HUES6 (cell line): ENCODE data around the gene EYA3.

ENCODE experiments used
- H3K27ac ChIP-seq: 2 replicates; pipeline ENCODE4 v1.7.0; 2013; ENCODE audit warnings: low read depth, mild to moderate bottlenecking, low read length, inconsistent platforms
- H3K27me3 ChIP-seq: 2 replicates; pipeline ENCODE4 v1.6.1; 2013; ENCODE audit warnings: low read length; ENCODE audit not compliant: control insufficient read depth, insufficient read depth
- H3K36me3 ChIP-seq: 2 replicates; pipeline ENCODE4 v1.6.1; 2013; ENCODE audit warnings: low read length; ENCODE audit not compliant: control insufficient read depth, insufficient read depth
- H3K4me1 ChIP-seq: 2 replicates; pipeline ENCODE4 v1.6.1; 2013; ENCODE audit warnings: low read length; ENCODE audit not compliant: control insufficient read depth, insufficient read depth
- H3K4me3 ChIP-seq: 2 replicates; pipeline ENCODE4 v1.5.1; 2013; ENCODE audit warnings: low read depth, low read length
- H3K9ac ChIP-seq: one replicate; pipeline ENCODE4 v1.6.1; 2013; ENCODE audit warnings: mild to moderate bottlenecking, low read length
- H3K9me3 ChIP-seq: 2 replicates; pipeline ENCODE4 v1.6.1; 2013; ENCODE audit warnings: low read depth, low read length; ENCODE audit not compliant: control insufficient read depth, insufficient read depth

Gene EYA3

GRCh38 chr1:27967106-27967883, 121.1 kb downstream of the EYA3 start:
- H3K4me1 ChIP-seq, result no peaks in the 10 kb centered on the region
- H3K27ac ChIP-seq, result no peak overlapping the region
- H3K36me3 ChIP-seq, result peaks cover 62% of the 10 kb centered on the region

GRCh38 chr1:27966402-27967105, 121.9 kb downstream of the EYA3 start:
- H3K9me3 ChIP-seq, result no peaks in the 10 kb centered on the region
- H3K4me3 ChIP-seq, result no peak overlapping the region
- peaks cover under 1% of the 10 kb centered on the region; the same call in 1 of the 2 replicates for H3K4me1 ChIP-seq
- peaks cover 58% of the 10 kb centered on the region for H3K36me3 ChIP-seq
- H3K9ac ChIP-seq, result no peak overlapping the region
- no peaks in the 10 kb centered on the region for H3K27me3 ChIP-seq
- H3K27ac ChIP-seq, result no peak overlapping the region

More at GRCh38 chr1:27967106-27967883, 121.1 kb downstream of the EYA3 start:
- no peaks in the 10 kb centered on the region for H3K9me3 ChIP-seq
- no peak overlapping the region for H3K9ac ChIP-seq
- no peak overlapping the region for H3K4me3 ChIP-seq
- no peaks in the 10 kb centered on the region for H3K27me3 ChIP-seq

DNA sequence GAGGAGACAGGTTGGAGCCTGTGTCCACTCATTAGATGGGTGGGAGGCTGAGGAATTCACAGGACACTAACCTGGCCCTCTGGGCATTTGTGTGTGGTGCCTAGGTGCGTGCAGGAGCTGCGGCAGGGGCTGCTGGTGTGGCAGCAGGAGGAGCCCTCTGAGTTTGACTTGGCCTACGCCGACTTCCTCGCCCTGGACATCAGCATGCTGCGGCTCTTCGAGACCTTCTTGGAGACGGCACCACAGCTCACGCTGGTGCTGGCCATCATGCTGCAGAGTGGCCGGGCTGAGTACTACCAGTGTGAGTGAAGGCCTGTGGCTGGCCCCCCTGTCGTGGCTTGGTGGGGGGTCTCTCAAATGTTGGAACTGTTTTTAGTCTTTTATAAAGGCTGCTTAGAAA, 125.0 kb downstream of the EYA3 start:
- H3K4me3 ChIP-seq, result no peak overlapping the region
- H3K4me1 ChIP-seq, result peaks cover 14% of the 10 kb centered on the region
- no peaks in the 10 kb centered on the region for H3K27me3 ChIP-seq
- H3K9me3 ChIP-seq, result no peaks in the 10 kb centered on the region
- H3K36me3 ChIP-seq, result peaks cover 48% of the 10 kb centered on the region
- H3K27ac ChIP-seq, result no peak overlapping the region
- no peak overlapping the region for H3K9ac ChIP-seq

DNA sequence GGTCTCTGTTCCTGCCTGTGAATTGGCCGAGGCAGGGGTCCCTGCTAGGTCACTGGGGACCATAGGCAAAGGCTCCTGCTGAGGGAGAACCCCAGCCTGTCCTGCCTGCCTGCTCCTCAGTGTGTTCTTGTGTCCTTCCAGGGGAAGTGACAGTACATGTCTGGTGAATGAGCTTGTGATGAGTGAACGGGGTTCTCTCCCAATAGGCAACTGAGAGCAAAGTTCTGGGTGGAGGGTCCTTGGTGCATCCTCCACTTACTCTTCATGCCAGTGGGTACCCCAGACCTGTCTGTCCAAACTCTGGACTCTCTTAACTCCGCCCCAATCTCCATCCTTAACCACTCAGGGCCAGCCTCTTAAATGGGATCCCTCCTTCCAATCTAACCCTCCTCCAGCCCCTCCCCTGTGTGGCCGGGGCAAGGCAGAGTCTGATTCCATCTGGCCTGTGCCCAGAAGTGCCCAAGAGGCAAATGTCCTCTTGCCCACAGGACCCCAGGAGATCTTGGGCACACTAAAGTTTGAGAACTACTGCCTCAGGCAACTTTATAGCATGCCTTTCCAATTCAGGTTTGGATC, 126.7 kb downstream of the EYA3 start:
- Histone ChIP-seq H3K27me3 (no peaks in the 10 kb centered on the region), H3K9me3 (no peaks in the 10 kb centered on the region), H3K4me1 (peaks cover 14% of the 10 kb centered on the region), H3K4me3 (no peak overlapping the region; the same call in 1 of the 2 replicates), H3K27ac (no peak overlapping the region), H3K9ac (no peak overlapping the region), H3K36me3 (peaks cover 33% of the 10 kb centered on the region)

- Histone ChIP-seq H3K36me3 (peaks cover 32% of the 10 kb centered on the region), H3K4me1 (peaks cover 14% of the 10 kb centered on the region), H3K4me3 (peak overlapping the region; percentile 70), H3K27ac (no peak overlapping the region), H3K9me3 (no peaks in the 10 kb centered on the region), H3K9ac (peak overlapping the region; percentile 93), H3K27me3 (no peaks in the 10 kb centered on the region)
These were observed 127.4 kb downstream of the EYA3 start for GRCh38 chr1:27960762-27961645.

DNA sequence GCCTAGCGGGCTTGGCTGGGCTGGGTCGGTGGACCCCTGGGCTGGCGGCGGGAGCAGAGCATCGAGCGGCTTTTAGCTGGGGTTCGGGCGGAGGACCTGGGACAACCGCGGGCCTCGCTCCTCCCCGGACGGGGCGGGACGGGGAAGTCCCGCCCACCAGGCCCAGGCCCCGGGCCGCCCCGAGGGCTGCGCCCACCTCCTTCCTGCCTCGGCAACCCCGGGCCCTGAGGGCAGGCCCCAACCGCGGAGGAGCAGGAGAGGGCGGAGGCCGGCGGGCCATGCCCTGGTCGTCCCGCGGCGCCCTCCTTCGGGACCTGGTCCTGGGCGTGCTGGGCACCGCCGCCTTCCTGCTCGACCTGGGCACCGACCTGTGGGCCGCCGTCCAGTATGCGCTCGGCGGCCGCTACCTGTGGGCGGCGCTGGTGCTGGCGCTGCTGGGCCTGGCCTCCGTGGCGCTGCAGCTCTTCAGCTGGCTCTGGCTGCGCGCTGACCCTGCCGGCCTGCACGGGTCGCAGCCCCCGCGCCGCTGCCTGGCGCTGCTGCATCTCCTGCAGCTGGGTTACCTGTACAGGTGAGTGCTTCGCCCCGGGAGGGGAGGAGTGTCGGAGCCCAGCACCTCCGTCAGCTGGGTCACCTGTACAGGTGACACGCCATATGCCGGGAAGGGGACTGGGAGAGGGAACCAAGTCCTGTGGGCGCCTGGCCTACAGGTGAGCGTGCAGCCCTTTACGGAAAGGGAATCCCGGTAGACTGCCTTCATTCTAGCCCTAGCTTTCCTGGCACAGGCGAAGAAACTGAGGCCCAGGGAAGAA, 128.4 kb downstream of the EYA3 start, which contains the start of gene XKR8:
XKR8 (plus strand) TSS at position 182 of the 812 bp plus-strand sequence; CDS start at position 279, 97 bp downstream.
- Histone ChIP-seq H3K27ac (peak within 1 kb of the TSS; percentile 96), H3K27me3 (no peaks in the 10 kb centered on the region), H3K4me1 (peaks cover 14% of the 10 kb centered on the region), H3K36me3 (peaks cover 34% of the 10 kb centered on the region), H3K9ac (peak within 1 kb of the TSS; percentile 93), H3K9me3 (no peaks in the 10 kb centered on the region), H3K4me3 (peak within 1 kb of the TSS; percentile 70)

DNA sequence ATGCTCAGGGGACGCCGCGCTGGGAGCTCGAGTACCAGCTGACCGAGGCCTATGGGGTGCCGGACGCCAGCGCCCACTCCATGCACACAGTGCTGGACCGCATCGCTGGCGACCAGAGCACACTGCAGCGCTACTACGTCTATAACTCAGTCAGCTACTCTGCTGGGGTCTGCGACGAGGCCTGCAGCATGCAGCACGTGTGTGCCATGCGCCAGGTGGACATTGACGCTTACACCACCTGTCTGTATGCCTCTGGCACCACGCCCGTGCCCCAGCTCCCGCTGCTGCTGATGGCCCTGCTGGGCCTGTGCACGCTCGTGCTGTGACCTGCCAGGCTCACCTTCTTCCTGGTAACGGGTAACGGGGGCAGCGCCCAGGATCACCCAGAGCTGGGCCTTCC, 129.9 kb downstream of the EYA3 start:
- Histone ChIP-seq H3K9me3 (no peaks in the 10 kb centered on the region), H3K4me1 (peaks cover 14% of the 10 kb centered on the region), H3K27me3 (no peaks in the 10 kb centered on the region), H3K36me3 (peaks cover 33% of the 10 kb centered on the region), H3K9ac (no peak overlapping the region), H3K27ac (no peak overlapping the region), H3K4me3 (no peak overlapping the region)

- Histone ChIP-seq H3K9ac (no peak overlapping the region), H3K4me3 (no peak overlapping the region), H3K4me1 (peaks cover 14% of the 10 kb centered on the region), H3K36me3 (peaks cover 31% of the 10 kb centered on the region), H3K9me3 (no peaks in the 10 kb centered on the region), H3K27me3 (no peaks in the 10 kb centered on the region), H3K27ac (no peak overlapping the region)
These were observed 130.8 kb downstream of the EYA3 start for GRCh38 chr1:27957655-27958054.

DNA sequence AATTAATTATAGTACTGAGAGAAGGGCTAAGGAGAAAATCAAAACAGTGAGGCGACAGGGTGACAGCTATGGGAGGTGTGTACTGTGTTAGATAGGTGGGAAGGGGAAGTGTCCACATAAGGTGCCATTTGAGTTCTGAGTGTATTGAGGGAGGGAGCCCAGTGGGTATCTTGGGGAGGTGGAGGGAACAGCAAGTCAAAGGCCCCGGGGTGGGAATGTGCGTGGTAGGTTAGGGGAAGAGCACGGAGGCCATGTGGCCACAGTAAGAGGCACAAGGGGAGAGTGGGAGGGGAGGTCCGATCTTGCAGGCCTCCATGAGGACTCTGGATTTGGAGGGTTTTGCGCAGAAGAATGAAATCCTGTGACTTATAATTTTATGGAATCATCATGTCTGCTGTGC, 131.6 kb downstream of the EYA3 start:
- H3K4me1 ChIP-seq, result peaks cover 14% of the 10 kb centered on the region
- no peak overlapping the region for H3K27ac ChIP-seq
- peaks cover 31% of the 10 kb centered on the region for H3K36me3 ChIP-seq
- H3K9me3 ChIP-seq, result no peaks in the 10 kb centered on the region
- H3K4me3 ChIP-seq, result no peak overlapping the region
- no peak overlapping the region for H3K9ac ChIP-seq
- H3K27me3 ChIP-seq, result no peaks in the 10 kb centered on the region

DNA sequence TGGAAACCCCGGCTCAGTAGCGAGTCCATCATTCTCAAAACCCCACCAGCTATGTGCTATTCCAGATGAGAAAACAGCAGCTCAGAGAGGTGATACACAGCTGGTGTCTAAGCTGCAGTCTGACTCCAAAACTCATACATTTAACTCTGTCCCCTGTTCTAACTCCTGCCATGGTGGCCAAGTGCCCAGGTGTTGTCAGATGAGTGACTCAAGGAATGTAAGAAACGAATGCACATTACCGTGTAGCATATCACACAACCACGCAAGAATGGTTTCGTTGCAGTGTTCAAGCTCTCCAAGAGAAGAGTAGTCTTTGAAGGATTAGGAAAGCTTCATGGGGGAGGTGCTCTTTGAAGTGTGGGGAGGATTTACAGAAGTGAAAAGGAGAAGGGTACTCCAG, 133.3 kb downstream of the EYA3 start:
- Histone ChIP-seq H3K9ac (no peak overlapping the region), H3K27me3 (no peaks in the 10 kb centered on the region), H3K4me3 (no peak overlapping the region), H3K27ac (no peak overlapping the region), H3K9me3 (no peaks in the 10 kb centered on the region), H3K36me3 (peaks cover 32% of the 10 kb centered on the region), H3K4me1 (no peaks in the 10 kb centered on the region)
